DMS153 (cell line): ENCODE measurements around the gene DLL4.
"Not testable (repeated sequence)": the region's sequence is repeated elsewhere in the genome, so short reads cannot be mapped to it uniquely, and the experiment has no call there.

Experiments used
- DNase-seq: peaks from one replicate; lab custom pipeline; 2025; lab: John Stamatoyannopoulos, UW

Gene DLL4

DNA sequence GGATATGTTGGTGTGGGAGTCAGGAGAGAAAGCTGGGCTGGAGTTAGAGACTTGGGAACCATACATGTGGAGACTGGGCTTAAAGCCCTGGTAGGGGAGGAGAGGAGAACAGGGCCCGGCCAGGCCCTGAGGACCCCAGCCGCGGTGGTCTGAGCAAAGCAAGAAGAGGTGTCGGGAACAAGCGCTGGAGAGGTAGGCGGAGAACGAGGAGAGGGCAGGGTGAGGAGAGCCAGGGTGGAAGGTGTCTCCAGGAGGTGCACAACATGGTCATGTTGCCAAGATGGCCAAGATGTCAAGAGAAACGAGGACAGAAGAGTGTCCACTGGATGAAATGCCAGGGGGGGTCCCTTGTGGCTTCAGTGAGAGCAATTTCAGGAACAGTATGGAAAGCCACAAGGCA is 29.6 kb downstream of the DLL4 start:
- no peak for DNase-seq

DNA sequence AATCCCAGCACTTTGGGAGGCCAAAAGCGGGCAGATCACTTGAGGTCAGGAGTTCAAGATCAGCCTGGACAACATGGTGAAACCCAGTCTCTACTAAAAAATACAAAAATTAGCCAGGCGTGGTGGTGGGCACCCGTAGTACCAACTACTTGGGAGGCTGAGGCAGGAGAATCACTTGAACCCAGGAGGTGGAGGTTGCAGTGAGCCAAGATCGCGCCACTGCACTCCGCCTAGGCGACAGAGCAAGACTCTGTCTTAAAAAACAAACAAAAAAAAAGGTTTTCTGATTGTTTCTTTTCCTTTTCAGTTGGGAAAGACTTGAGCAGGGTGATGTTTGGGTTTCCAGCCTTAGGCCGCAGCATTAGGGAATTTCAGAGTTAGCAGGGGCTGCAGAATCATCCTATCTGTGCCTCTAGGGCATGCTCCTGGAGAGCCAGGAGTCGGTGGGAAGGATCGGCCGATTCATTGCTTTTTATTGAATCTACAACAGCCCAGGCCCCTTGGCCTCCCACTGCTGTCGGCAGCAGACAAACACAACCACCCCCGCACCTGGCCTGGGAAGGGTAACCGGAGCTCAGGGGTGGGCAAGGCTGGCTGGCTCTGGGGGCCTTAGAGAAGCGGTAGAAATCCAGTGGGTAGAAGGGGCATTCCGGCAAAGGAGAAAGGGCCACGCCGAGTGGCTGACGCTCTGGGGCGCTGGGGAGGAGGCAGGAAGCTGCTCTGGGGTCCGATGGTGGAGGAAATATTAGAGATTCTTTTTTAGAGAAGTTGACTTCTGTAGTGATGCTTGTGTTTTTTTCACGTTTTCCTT is 30.4 kb downstream of the DLL4 start:
- DNase-seq: no peak

DNA sequence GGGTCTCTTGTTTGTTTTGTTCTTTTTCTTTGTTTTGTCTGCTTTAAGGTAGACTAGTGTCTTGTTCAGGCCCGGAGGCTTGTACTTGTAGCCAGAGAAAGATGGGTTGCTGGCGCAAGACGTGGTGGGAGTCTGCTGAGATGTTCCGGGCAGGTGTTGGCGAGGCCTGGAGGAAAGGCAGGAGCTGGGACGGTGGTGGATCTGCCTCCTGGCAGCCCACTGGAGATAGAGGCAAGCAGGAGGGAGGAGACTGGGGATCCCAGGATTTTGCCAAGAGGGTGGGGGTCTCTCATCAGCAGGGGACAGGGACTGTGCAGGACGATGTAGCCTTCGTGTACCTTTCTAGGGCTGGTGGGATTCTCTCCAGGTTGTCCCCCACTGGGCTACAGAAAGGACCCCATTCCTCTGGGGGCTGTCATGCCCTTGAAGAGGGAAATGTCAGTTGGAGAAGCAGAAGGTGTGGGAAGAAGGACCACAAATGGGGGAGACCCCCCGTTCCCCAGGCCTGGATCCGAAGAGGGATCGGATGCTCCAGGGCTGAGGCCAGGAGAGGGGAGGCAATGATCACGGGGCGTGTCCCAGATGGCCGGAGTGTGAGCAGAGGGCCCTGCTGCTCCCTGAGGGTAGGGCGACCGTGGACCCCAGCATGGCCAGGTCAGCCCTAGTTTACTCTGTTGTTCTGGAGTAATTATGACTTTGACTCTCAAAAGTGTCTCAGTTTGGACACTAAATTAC is 31.2 kb downstream of the DLL4 start:
- DNase-seq: no peak

DNA sequence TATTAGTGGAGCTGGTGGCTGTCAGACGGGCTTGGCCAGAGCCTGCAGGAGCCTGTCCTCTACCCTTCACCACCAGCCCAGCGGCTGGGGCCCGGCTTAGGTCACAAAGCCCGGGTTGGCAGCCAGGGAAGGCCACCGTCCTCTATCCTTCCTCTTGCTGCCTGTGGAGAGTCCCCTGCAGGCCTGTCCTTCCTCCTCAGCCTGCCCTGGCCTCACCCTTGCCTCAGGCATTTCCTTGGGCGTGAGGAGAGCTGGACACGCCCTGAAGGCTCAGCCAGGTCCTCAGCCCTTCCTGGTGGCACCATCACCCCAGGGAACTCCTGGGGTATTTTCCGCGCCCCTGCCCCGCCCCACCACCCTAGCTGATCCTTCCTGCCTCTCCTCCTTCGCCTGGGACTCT is 31.8 kb downstream of the DLL4 start:
- no peak for DNase-seq

DNA sequence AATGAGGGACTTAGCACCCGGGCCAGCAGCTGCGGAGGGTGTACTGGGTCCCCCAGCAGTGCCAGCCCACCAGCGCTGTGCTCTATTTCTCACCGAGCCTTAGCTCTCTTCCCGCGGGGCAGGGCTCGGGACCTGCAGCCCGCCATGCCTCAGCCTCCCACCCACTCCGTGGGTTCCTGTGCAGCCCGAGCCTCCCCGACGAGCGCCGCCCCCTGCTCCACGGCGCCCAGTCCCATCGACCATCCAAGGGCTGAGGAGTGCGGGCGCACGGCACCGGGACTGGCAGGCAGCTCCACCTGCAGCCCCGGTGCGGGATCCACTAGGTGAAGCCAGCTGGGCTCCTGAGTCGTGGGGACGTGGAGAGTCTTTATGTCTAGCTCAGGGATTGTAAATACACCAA is 32.6 kb downstream of the DLL4 start:
- not testable (repeated sequence) for DNase-seq

DNA sequence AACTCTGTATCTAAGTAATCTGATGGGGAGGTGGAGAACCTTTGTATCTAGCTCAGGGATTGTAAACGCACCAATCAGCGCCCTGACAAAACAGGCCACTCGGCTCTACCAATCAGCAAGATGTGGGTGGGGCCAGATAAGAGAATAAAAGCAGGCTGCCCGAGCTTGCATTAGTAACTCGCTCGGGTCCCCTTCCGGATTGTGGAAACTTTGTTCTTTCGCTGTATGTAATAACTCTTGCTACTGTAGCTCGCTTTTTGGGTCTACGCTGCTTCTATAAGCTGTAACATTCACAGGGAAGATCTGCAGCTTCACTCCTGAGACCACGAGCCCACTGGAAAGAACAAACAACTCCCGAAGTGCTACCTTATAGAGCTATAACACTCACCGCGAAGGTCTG is 33.2 kb downstream of the DLL4 start:
- not testable (repeated sequence) for DNase-seq

DNA sequence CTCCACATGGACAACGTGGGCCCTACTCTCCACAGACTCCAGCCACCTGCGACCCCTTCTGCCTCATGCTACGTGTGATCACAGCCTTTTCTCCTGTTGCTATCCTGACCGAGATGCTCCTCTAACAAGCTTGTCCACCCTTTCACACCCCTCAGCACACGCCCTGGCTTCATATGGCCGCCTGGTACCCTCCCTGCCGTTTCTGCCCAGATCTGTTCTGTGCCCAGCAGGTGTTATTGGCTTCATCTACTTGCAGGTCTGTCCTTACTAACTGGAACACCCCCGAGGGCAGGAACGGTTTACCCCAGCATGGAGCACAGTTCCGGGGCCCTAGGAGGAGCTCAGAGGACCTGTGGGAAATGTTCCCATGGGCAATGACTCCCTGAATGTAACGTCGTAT is 34.1 kb downstream of the DLL4 start:
- DNase-seq: no peak

DNA sequence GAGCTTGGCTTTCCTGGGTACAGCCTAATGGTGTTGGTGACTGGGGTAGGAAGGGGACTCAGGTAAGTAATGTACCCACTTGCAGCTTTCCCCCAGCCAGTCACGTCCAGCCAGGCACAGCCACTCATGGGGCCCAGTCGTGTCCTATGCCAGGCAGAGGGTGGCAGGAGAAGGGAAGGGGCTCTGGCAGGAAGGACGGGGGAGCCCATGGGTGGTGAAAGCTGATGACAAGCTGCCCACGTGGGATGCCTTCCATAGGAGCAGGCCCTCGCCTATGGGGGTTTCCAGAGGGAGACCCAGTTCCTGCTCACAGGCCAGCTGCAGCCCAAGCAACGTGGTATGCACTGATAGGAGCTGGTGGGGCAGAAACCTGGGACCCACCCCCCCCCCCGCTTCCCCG is 34.9 kb downstream of the DLL4 start:
- DNase-seq: no peak

DNA sequence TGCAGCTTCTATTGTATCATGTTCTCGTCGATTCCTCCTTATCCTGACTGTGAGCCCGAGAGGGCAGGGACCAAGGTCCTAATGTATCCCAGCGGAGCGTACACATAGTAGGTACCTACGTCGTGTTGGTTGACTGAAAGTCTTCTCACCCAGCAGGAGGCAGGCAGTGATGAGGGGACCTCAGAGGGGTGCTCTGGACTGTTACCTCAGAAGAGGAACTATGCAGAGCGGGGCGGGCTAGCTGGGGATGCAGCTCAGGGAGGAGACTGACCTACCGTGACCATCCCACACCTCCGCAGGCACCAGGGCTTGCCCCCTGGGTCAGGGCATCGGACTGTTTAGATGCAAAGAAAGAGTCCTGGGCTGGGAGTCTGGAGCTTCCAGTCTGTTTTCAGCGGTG is 35.5 kb downstream of the DLL4 start:
- no peak for DNase-seq

DNA sequence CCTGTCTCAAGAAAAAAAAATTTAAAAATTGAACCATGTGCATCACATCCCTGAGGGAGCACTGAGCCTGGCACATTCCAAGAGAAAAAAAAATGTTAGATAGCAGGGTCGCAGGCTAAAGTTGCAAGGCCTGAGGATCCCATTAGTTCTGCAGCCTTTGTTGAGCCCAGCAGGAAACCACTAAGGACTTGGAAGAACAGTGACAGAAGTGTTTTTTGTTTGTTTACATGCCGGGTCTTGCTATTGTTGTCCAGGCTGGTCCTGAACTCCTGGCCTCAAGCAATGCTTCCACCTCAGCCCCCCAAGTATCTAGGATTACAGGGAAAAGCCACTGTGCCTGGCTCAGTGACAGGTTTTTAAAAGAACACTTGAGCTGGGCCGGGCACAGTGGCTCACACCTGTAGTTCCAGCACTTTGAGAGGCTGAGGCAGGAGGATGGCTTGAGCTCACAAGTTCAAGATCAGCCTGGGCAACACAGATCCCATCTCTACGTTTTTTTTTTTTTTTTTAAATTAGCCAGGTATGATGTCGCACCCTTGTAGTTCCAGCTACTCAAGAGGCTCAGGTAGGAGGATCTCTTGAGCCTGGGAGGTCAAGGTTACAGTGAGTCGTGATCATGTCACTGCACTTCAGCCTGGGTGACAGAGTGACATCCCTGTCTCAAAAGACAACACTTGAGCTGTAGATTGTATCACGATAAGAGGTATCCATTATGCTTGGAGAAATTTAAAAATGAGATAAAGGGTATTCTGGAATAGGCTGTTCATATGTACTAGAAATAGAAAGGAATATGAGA is 39.3 kb downstream of the DLL4 start:
- no peak for DNase-seq

DNA sequence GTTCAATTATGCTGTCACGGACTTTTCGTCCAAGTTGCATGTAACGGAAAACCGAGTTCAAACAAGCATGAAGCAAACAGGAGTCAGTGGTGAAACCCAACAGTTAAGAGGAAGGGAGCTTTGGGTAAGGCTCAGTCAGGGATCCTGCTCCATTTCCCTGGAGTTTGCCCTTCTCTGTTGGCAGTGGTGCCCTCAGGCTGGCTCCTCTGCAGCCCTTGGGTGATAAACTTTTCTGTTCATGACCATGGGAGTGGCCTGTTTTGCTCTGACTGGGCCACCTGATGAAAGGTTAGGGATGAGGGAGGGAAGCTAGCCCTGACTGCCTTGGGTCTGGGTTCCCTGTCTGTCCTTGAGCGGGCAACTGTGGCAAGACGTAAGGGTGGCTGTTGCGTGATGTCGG is 40.2 kb downstream of the DLL4 start:
- DNase-seq: no peak

DNA sequence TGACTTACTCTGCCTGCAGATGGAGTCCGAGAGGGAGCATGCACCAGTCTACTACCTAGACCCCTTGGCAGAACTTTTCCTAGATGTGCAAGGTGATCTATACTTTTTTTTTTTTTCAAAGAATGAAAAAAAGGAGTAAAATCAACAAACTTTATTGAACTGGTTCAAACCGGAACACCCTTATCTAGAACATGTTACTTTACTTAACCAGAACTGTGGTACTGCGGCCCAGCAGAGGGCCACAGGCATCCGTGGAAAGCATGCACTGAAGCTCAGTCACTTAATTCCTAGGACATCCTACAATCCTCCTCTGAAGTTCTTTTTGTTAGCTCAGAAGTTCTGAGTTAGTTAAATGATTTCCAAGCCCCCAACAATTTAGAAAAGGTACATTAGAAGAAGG is 45.7 kb downstream of the DLL4 start:
- DNase-seq: no peak

DNA sequence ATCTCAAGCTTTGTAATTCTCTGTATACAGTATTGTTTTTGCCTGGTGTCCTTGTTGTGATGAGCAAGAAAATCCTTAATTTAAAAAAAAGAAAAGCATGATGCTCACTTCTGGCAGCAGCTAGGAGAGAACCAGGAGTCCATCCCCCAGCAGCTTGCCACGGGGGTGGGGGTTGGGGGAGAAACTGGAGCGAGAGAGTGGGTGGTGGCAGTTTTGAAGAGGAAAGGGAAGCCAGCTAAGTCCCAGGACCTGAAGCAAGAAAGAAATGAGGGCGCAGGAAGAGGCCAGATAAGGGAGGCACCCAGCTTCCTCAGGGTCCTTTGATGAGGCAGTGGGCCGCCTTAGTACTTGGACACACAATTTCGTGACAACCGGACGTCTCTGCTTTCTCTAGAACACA is 47.7 kb downstream of the DLL4 start:
- no peak for DNase-seq

DNA sequence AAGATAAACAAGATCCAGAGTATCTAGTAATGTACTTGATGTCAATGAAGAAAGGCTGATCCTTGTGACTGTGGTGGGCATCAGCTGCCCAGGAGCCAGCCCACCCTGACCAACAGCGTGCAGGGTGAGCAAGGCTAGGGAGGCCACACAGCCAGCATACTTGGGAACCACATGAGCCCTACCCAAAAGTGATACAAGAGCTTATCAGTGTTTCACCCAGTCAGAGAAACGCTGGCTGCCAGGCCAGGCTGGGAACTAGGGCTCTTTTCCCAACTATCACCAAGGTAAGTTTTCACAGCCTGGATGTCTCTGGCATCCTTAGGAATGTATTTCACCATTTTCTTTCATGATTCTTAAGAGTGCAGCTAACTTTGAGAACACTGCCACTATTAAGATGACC is 49.0 kb downstream of the DLL4 start:
- DNase-seq: no peak

DNA sequence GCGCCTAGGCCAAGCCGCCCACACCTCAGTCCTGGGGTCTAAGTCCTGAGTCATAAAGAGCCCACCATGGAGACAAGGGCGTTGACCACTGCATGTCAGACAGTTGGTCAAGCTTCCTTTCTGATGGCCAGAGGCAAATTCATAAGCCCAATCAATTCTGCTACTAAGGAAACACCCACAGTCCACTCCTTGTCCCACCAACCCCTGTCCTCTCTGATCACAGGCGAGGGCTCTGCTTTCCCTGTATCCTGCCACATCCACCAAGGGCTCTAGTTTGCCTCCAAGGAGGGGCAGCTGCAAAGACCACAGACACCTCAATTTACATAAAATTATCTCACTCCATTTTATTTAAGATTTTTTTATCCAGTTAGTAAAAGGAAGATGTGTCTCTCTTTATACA is 49.4 kb downstream of the DLL4 start:
- DNase-seq: no peak

DNA sequence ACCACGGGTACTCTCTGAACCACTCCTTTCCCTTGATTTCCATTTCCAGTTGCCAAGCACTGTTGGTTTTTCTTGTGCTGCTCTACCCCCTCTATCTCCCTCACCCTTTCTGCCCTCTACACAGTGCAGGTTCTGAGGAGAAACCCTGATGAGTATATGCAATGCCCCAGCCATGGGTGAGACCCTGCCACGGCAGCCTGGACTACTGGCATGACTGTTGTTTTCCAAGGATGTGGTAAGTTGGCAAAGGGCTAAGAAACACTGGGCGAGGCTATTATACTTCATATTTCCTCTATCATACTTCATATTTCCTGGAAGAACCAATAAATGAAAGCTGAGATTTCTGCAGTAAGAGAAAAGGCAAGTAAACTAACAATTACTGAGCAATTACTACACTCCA is 52.0 kb downstream of the DLL4 start:
- no peak for DNase-seq

DNA sequence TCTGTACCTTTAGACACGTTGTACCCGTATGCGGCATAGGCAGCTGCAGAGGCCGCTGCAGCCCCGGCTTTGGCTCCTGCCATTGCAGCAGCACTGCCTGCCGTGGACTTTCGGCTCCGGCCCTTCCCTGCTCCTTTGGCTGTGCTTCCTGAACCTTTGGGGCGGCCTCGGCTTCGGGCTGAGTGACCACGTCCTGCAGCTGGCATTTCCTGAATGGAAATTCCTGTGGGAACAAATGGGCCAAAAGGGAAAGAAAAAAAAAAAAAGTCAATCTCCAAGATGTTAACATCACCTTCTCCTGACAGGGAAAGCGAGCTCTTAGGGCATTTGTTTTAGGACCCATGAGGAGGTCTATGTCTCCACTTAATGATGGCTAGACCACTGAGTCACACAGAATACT is 53.7 kb downstream of the DLL4 start:
- DNase-seq: no peak

DNA sequence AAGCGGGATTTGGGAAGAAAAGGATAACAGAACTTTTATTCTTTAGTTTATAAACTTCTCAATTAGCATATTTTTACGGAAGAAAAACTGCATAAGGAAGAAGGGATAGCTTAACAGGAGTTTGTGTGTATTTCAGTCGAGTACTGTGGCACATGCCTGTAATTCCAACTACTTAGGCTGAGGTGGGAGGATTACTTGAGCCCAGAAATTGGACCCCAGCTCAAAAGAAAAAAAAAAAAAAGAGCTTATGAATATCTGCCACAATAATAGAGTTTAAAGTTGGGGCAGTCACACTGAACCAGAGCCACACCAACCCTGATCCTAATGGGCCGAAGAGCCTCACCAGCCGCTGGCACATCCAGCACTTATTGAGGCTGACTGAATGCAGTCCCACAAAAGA is 55.3 kb downstream of the DLL4 start:
- no peak for DNase-seq

DNA sequence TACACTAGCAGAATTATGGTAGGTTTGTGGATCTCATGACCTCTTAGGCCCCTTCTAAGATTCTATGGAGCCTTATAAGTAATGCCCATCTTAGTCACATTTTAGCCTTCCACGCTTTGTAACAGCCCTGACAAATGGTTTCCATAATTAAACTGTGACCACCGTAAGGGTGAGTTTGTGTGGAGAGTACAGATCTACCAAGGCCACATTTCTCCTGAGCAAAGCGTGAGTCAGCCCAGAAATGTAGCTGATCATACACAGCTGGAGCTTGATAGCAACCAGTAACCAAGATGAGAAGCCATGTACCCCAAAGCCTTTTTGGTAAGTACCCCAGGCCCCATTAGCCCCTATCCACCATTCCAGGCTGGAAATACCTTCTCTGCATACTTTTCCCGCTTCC is 55.8 kb downstream of the DLL4 start:
- no peak for DNase-seq

DNA sequence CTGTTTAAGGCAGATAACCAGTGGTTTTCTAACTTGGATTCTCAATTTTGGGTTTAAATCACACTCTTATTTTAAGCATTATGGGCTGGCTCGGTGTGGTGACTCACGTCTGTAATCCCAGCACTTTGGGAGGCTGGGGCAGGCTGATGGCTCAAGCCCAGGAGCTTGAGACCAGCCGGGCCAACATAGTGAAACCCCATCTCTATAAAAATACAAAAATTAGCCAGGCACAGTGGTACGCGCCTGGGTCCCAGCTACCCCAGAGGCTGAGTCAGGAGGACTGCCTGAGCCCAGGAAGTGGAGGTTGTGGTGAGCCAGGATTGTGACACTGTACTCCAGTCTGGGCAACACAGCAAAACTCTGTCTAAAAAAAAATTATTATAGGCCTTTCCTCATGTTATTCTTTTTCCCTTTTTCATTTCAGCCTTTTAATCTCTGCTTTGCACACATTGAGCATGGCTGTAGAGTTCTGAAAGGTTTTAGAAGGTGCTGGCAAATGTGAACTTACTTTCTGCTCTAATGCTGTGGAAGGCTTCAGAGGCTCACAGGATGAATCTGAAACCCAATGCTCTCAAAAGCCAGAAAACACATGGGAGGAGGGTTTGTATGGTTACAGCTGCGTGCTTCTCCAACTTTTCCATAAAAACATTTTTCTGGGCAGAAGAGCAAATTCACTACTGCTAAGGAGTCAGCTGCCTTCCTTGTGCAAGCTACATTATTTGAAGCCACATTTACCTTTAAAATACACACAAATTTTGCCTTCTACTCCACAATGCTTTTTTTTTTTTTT is 56.6 kb downstream of the DLL4 start:
- no peak for DNase-seq

DNA sequence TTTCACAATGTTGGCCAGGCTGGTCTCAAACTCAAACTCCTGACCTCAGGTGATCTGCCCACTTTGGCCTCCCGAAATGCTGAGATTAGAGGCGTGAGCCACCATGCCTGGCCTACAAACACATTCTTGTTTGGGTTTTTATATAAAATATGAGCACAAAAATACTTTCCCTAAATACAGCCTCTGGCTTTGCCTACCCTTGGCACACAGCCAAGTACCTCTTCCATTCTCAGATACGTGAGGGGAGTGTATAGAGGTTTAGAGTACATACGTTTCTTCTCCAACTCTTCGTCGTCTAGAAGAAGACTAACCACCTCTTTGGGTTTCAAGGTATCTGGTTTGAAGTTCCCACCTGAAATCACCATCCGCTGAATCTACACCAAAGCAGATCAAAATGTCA is 57.7 kb downstream of the DLL4 start:
- no peak for DNase-seq

DNA sequence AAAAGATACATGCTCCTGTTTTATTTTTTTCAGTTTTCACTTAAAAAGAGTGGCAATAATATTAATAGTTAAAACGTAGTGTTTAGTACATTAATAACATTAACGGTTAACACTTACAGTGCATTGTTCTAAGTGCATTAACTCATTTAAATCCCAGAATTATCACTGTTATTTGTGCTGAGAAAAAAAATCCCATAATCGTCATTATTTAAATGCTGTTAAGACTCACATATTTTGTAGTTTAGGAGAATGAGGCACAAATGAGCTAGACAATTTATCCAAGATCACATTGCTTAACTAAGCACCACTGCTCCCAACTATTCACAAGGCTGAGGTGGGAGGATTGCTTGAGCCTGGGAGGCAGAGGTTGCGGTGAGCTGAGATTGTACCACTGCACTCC is 59.0 kb downstream of the DLL4 start:
- no peak for DNase-seq
